Lower leg skin (tissue), 3 donors: ENCODE measurements around the gene CSF1R.

ENCODE experiments used
- CTCF ChIP-seq, 3 donors: fragments of 450-650 bp; IDR thresholded peaks; one replicate each; pipeline ENCODE4 v1.5.1; 2016; ENCODE audit warnings: antibody characterized with exemption in 3 of 3, mild to moderate bottlenecking in 3 of 3, moderate library complexity in 2 of 3
- POLR2A ChIP-seq, 2 donors: fragments of 450-650 bp; IDR thresholded peaks; one replicate each; pipeline ENCODE4 v1.6.1; 2016 to 2017; ENCODE audit warnings: antibody characterized with exemption in 2 of 2, mild to moderate bottlenecking in 1 of 2, moderate library complexity in 1 of 2

GRCh38 chr5:150068961-150069645 is 17.3 kb downstream of the CSF1R start:
- TF ChIP-seq CTCF (IDR thresholded peaks at IDR 0.05) (no peak), POLR2A (IDR thresholded peaks at IDR 0.05) (no peak)
